Measurements from ENCODE around the gene TBC1D7.

The TBC1D7 gene

DNA sequence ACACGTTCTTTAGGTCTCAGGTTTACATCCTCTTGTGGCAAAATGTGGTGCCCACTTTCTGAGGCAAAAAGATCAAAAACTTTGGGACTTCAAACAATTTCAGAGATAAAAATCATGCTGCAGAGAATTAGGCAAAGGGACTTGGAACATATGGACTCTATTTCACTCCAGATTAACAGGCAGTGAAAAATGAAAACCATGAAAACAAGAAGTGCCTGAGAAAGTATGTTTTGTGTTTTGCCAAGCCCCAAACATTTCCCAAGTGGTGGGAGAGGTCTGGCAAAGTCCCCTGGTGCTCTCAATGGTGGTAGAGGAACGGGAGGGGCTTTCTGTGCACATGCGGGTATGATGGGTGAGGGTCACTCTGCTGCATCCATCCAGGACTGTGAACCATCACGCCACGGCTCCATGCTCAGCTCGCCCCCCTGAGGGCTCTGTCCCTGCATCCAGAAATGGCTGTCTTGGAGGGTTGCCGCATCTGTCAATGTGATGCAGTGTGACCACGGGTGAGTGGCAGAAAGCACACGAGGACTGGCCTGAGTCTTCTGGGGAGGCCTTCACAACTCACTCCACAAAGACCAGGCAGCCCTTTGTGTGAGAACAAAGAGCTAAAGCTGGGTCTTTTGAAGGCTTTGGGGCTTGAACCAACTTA lies 43.2 kb upstream of the TBC1D7 start:
- Histone ChIP-seq H3K27me3 (ENCODE audit: control insufficient read depth, low read length) (no peaks in the 10 kb centered on the region), H3K9me2 (replicated peaks; ENCODE audit: control insufficient read depth, low read length) (no peaks in the 10 kb centered on the region), H3K9me3 (ENCODE audit: control insufficient read depth, insufficient read depth, low read length) (no peaks in the 10 kb centered on the region), H3F3A (ENCODE audit: control insufficient read depth, insufficient read depth) (no peaks in the 10 kb centered on the region), H3K4me3 (ENCODE audit: low read length) (no peak overlapping the region), H3K79me2 (ENCODE audit: control insufficient read depth, low read length) (no peaks in the 10 kb centered on the region), H3K27ac (ENCODE audit: low read depth, low read length) (no peak overlapping the region), H4K20me1 (ENCODE audit: control insufficient read depth, insufficient read depth, low read depth, low read length) (no peaks in the 10 kb centered on the region), H3K36me3 (ENCODE audit: control insufficient read depth, low read length) (no peaks in the 10 kb centered on the region), H3K4me2 (ENCODE audit: low read length) (no peak overlapping the region), H3K4me1 (ENCODE audit: control insufficient read depth, low read length) (no peaks in the 10 kb centered on the region; the same call in 1 of the 2 replicates)
- TF ChIP-seq, protein P1, sequence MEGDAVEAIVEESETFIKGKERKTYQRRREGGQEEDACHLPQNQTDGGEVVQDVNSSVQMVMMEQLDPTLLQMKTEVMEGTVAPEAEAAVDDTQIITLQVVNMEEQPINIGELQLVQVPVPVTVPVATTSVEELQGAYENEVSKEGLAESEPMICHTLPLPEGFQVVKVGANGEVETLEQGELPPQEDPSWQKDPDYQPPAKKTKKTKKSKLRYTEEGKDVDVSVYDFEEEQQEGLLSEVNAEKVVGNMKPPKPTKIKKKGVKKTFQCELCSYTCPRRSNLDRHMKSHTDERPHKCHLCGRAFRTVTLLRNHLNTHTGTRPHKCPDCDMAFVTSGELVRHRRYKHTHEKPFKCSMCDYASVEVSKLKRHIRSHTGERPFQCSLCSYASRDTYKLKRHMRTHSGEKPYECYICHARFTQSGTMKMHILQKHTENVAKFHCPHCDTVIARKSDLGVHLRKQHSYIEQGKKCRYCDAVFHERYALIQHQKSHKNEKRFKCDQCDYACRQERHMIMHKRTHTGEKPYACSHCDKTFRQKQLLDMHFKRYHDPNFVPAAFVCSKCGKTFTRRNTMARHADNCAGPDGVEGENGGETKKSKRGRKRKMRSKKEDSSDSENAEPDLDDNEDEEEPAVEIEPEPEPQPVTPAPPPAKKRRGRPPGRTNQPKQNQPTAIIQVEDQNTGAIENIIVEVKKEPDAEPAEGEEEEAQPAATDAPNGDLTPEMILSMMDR (IDR thresholded peaks at IDR 0.05; ENCODE audit: low read depth, low read length, poor library complexity, severe bottlenecking) = no peak

DNA sequence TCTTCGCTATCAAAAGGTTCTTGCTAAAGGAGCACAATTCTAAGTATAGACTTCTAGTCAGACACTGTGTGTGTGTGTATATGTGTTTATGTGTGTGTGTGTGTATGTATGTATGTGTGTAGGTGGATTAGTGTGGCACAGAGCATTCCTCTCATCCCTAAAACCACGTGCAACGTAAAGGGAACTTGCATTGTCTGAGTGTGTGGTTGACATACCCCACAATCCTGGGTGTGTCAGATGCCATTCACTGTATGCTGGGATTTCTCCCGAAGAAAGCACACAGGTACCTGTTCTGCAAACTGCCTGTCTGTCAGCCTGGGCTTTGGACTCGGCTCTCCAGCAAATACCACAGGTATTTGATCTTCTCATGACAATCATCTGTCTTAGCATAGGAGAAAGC lies 42.3 kb upstream of the TBC1D7 start:
- H4K20me1 ChIP-seq (ENCODE audit: control insufficient read depth, insufficient read depth, low read depth, low read length) = no peaks in the 10 kb centered on the region
- H3K9me3 ChIP-seq (ENCODE audit: control insufficient read depth, insufficient read depth, low read length) = no peaks in the 10 kb centered on the region
- H3K4me2 ChIP-seq (ENCODE audit: low read length) = no peak overlapping the region
- no peak overlapping the region for H3K4me3 ChIP-seq (ENCODE audit: low read length)
- no peaks in the 10 kb centered on the region; the same call in 1 of the 2 replicates for H3K4me1 ChIP-seq (ENCODE audit: control insufficient read depth, low read length)
- no peak overlapping the region for H3K27ac ChIP-seq (ENCODE audit: low read depth, low read length)
- TF ChIP-seq, protein P1 (IDR thresholded peaks at IDR 0.05; ENCODE audit: low read depth, low read length, poor library complexity, severe bottlenecking) = no peak
- TF ChIP-seq EZH2phosphoT487 (IDR thresholded peaks at IDR 0.05; ENCODE audit: borderline replicate concordance, low read length) = no peak
- no peaks in the 10 kb centered on the region for H3F3A ChIP-seq (ENCODE audit: control insufficient read depth, insufficient read depth)
- no peaks in the 10 kb centered on the region for H3K79me2 ChIP-seq (ENCODE audit: control insufficient read depth, low read length)
- H3K27me3 ChIP-seq (ENCODE audit: control insufficient read depth, low read length) = no peaks in the 10 kb centered on the region
- no peaks in the 10 kb centered on the region for H3K36me3 ChIP-seq (ENCODE audit: control insufficient read depth, low read length)
- no peaks in the 10 kb centered on the region for H3K9me2 ChIP-seq (replicated peaks; ENCODE audit: control insufficient read depth, low read length)

DNA sequence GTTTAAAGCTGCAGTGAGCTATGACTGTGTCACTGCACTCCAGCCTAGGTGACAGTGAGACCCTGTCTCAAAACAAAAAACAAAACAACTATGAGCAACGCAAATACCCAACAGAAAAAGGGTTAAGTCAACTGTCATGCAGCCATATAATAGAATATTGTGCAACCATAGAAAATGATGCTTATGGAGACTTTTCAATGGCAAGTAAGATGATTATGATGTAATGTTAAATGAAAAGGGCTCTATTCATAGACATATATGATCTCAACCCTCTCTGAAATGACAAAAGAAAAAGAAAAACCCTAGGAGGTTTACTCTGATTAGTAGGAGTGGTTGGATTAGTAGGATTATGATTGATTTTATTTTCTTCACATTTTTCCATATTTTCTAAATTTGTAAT lies 41.3 kb upstream of the TBC1D7 start:
- TF ChIP-seq, protein P1 (IDR thresholded peaks at IDR 0.05; ENCODE audit: low read depth, low read length, poor library complexity, severe bottlenecking) = no peak
- TF ChIP-seq EZH2phosphoT487 (IDR thresholded peaks at IDR 0.05; ENCODE audit: borderline replicate concordance, low read length) = no peak
- H3K9me2 ChIP-seq (replicated peaks; ENCODE audit: control insufficient read depth, low read length) = no peaks in the 10 kb centered on the region
- no peaks in the 10 kb centered on the region for H3K27me3 ChIP-seq (ENCODE audit: control insufficient read depth, low read length)
- no peaks in the 10 kb centered on the region for H3K9me3 ChIP-seq (ENCODE audit: control insufficient read depth, insufficient read depth, low read length)
- no peaks in the 10 kb centered on the region for H4K20me1 ChIP-seq (ENCODE audit: control insufficient read depth, insufficient read depth, low read depth, low read length)
- H3K4me1 ChIP-seq (ENCODE audit: control insufficient read depth, low read length) = no peaks in the 10 kb centered on the region
- H3F3A ChIP-seq (ENCODE audit: control insufficient read depth, insufficient read depth) = no peaks in the 10 kb centered on the region
- H3K27ac ChIP-seq (ENCODE audit: low read depth, low read length) = no peak overlapping the region
- no peaks in the 10 kb centered on the region for H3K79me2 ChIP-seq (ENCODE audit: control insufficient read depth, low read length)
- H3K4me3 ChIP-seq (ENCODE audit: low read length) = no peak overlapping the region
- H3K36me3 ChIP-seq (ENCODE audit: control insufficient read depth, low read length) = no peaks in the 10 kb centered on the region
- H3K4me2 ChIP-seq (ENCODE audit: low read length) = no peak overlapping the region

All from DOHH2 (cell line).